Measurements from ENCODE around the gene ANKS3.

DNA sequence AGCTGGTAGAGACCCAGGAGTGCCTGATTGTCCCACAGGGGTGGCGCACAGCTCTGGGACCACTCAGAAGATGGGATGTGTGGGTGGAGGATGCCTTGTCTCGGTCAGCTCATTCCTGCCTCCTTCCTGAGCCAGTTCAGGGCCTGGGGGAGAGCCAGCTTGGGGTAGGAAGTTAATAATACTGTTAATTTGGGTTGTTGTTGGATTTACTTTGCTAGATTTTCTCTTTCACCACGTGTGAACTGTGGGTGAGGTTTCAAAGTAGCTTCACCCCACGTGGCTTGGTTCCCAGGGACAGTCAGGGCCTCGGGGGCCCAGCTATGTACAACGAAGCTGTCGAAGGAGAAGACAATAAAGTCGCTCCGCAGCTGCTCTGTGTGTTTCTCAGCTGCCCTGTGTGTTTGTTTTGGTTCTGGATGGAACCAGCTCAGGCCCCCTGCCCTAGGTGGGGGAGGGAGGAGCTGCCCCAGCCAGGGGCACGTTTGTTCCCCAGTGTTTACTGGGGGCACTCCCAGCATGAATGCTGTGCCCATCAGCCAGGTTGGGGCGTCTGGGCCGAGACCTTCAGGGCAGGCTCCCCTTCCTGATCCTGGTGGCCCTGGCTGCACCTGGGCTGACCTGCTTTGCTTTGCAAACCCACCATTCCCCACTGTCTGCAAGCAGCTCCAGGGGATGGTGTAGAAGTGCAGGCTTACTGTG lies 38.4 kb downstream of the ANKS3 start:
- TF ChIP-seq, protein P1, sequence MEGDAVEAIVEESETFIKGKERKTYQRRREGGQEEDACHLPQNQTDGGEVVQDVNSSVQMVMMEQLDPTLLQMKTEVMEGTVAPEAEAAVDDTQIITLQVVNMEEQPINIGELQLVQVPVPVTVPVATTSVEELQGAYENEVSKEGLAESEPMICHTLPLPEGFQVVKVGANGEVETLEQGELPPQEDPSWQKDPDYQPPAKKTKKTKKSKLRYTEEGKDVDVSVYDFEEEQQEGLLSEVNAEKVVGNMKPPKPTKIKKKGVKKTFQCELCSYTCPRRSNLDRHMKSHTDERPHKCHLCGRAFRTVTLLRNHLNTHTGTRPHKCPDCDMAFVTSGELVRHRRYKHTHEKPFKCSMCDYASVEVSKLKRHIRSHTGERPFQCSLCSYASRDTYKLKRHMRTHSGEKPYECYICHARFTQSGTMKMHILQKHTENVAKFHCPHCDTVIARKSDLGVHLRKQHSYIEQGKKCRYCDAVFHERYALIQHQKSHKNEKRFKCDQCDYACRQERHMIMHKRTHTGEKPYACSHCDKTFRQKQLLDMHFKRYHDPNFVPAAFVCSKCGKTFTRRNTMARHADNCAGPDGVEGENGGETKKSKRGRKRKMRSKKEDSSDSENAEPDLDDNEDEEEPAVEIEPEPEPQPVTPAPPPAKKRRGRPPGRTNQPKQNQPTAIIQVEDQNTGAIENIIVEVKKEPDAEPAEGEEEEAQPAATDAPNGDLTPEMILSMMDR (IDR thresholded peaks at IDR 0.05) = no peak
- TF ChIP-seq EZH2 (IDR thresholded peaks at IDR 0.05; ENCODE audit: borderline replicate concordance, insufficient read depth, low read depth, low read length, poor library complexity, severe bottlenecking) = no peak
